GM23248 (cell line): ENCODE results near the gene PHIP. TPM values are rescaled to one million over a fixed set of nuclear protein-coding genes. Genes with fewer than 3 reads are reported as not detected.

Experiments
- DNase-seq: peaks from one replicate; pipeline ENCODE4 v3.0.0-alpha.2; 2015
- H2AFZ ChIP-seq: fragments of 200-600 bp; sonication (generic); 2 replicates; pipeline ENCODE4 v1.6.1; 2016; ENCODE audit warnings: antibody characterized with exemption
- H3F3A ChIP-seq: fragments of 200-600 bp; sonication (generic); 2 replicates; pipeline ENCODE4 v1.6.1; 2016; ENCODE audit warnings: mild to moderate bottlenecking, antibody characterized with exemption, mixed run types; ENCODE audit not compliant: insufficient read depth
- H3K27ac ChIP-seq: fragments of 200-600 bp; sonication (generic); 2 replicates; pipeline ENCODE4 v1.5.1; 2016; ENCODE audit warnings: mild to moderate bottlenecking
- H3K27me3 ChIP-seq: fragments of 200-600 bp; sonication (generic); replicated peaks from 2 replicates; pipeline ENCODE4 v1.6.1; 2016; ENCODE audit warnings: mild to moderate bottlenecking; ENCODE audit not compliant: insufficient read depth
- H3K36me3 ChIP-seq: fragments of 200-600 bp; sonication (generic); 2 replicates; pipeline ENCODE4 v1.6.1; 2016; ENCODE audit warnings: low read depth, mild to moderate bottlenecking
- H3K4me1 ChIP-seq: fragments of 200-600 bp; sonication (generic); 2 replicates; pipeline ENCODE4 v1.6.1; 2016; ENCODE audit warnings: mild to moderate bottlenecking; ENCODE audit not compliant: insufficient read depth
- H3K4me2 ChIP-seq: fragments of 200-600 bp; sonication (generic); one replicate; pipeline ENCODE4 v1.6.1; 2016; ENCODE audit warnings: mild to moderate bottlenecking; ENCODE audit not compliant: unreplicated experiment
- H3K4me3 ChIP-seq: fragments of 200-600 bp; sonication (generic); 2 replicates; pipeline ENCODE4 v1.5.1; 2016; ENCODE audit warnings: mild to moderate bottlenecking
- H3K79me2 ChIP-seq: fragments of 200-600 bp; sonication (generic); 2 replicates; pipeline ENCODE4 v1.6.1; 2016; ENCODE audit warnings: mild to moderate bottlenecking; ENCODE audit not compliant: insufficient read depth
- H3K9ac ChIP-seq: fragments of 200-600 bp; sonication (generic); 2 replicates; pipeline ENCODE4 v1.6.1; 2016; ENCODE audit warnings: mild to moderate bottlenecking
- H3K9me2 ChIP-seq: fragments of 200-600 bp; sonication (generic); 2 replicates; pipeline ENCODE4 v1.6.1; 2016; ENCODE audit warnings: mixed run types, mild to moderate bottlenecking, moderate library complexity; ENCODE audit not compliant: insufficient read depth
- H3K9me3 ChIP-seq: fragments of 200-600 bp; sonication (generic); one replicate; pipeline ENCODE4 v1.6.1; 2017; ENCODE audit warnings: low read depth
- H4K20me1 ChIP-seq: fragments of 200-600 bp; sonication (generic); 2 replicates; pipeline ENCODE4 v1.6.0; 2016; ENCODE audit not compliant: insufficient read depth
- EZH2 ChIP-seq: fragments of 200-600 bp; sonication (generic); IDR thresholded peaks from 2 replicates; pipeline ENCODE4 v1.6.1; 2018; ENCODE audit warnings: antibody characterized with exemption, mild to moderate bottlenecking; ENCODE audit not compliant: insufficient read depth, poor library complexity, severe bottlenecking
- EZH2phosphoT487 ChIP-seq: fragments of 200-600 bp; sonication (generic); IDR thresholded peaks from 2 replicates; pipeline ENCODE4 v1.6.1; 2018; ENCODE audit warnings: antibody characterized with exemption, moderate library complexity, mild to moderate bottlenecking, low read depth; ENCODE audit not compliant: insufficient read depth
- WGBS, 2 experiments: methylation state at CpG; one replicate each; pipeline ENCODE4 v1.1.6; 2015 to 2017; ENCODE audit warnings: low lambda C conversion rate in 2 of 2, low coverage in 1 of 2; ENCODE audit errors: missing lambda C conversion rate in 2 of 2; 5-methylcytosine and 5-hydroxymethylcytosine counted together
- in situ Hi-C: fragments of 300-500 bp; cut with MboI; formaldehyde crosslinking; loops from 2 replicates; pipeline ENCODE4 v1.15.0; 2020
- polyA plus RNA-seq: library from polyadenylated mRNA; unstranded; fragments of >200 nt; fragmentation: Nextera tagmentation; extraction: Ambion mirVana; gene quantifications from 2 replicates; pipeline ENCODE4 v1.2.1, GENCODE V29; 2016
- total RNA-seq: library from RNA; depleted of rRNA; stranded (reverse); fragments of >200 nt; shearing (Covaris generic); gene quantifications from 2 replicates; pipeline ENCODE4 v1.2.3, GENCODE V29; 2014; rRNA removed

Gene PHIP
- total RNA-seq (14.5 and 15.9 TPM in 2 replicates), polyA plus RNA-seq (7.4 and 9.0 TPM in 2 replicates)

DNA sequence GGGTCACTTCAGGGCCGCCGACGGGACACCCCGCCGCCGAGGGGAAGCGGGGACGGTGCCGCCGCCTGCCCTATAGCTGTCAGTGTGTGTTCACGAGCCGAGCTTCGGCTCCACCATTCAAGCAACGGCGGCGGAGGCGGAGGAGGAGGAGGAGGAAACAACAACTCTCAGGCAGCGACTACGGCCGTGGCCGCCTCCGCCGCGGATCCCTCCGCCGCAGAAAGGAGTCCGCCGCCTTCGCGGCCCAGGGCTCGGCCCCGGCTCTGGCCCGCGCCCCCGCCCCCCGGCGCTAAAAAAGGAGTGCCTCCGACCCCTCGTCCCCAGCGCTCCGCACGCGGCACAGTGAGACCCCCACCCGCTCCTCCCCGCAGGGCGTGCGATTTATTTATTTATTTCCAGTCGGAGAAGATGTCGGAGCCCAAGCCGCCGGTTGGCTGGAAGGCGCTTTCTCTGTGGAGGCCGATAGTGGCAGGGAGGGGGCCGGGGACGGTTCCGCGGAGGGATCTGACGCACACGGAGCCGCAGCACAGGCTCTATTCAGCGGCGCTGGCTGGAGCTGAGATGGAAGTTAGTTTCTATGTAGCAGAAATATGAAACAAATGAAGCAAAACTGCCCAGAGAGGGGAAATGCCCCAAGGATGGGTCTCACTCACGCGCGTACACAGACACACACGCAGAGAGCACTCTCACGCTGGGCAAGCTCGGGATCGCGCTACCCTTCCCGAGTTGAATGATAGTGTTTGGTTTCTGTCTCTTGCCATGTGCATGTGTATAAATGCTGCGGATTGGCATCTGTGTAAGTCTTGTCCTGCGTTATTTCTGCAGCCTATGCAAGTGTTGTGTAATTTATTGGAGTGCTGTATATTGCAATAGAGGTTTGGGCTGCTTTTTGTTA is at the start of gene PHIP:
Gene PHIP (minus strand): TSS at position 180 of the 895 bp plus-strand sequence. CDS start 186 bp downstream, outside the sequence.
- H3K9me2 ChIP-seq: no peaks in the 10 kb centered on the region
- in situ Hi-C loops: no loop called here
- TF ChIP-seq EZH2: no peak
- no peak for TF ChIP-seq EZH2phosphoT487

DNA sequence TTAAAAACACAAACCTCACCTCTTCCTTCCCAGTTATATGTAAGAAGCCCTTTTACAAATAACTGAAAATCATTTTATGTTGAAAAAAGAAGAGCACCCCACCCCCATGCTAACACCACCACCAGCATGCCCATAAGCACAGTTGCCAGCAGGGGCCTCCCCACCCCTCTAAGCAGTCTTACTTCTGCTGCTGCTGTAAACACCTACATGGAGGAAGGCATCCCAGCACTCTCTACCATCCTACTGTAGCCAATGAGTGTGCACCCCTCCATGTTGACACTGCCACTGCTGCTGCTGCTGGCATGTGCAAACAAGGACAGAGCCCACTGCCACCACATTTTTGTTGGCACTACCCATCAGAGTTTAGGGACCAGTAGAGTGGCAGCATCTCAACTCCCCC is 49.6 kb upstream of the PHIP start:
- Histone ChIP-seq H3K36me3 (no peaks in the 10 kb centered on the region), H3K4me1 (no peaks in the 10 kb centered on the region), H3K79me2 (no peaks in the 10 kb centered on the region), H2AFZ (no peak overlapping the region), H3K4me3 (no peak overlapping the region), H3F3A (no peaks in the 10 kb centered on the region), H4K20me1 (no peaks in the 10 kb centered on the region), H3K9me2 (no peaks in the 10 kb centered on the region), H3K9me3 (no peaks in the 10 kb centered on the region), H3K27me3 (no peaks in the 10 kb centered on the region; the same call in 1 of the 2 replicates), H3K9ac (no peak overlapping the region), H3K27ac (no peak overlapping the region), H3K4me2 (no peak overlapping the region)
- no peak for DNase-seq
- TF ChIP-seq EZH2: no peak
- no peak for TF ChIP-seq EZH2phosphoT487
- in situ Hi-C loops: no loop called here

More for the DNA sequence above, at the start of gene PHIP:
- Histone ChIP-seq H3K36me3 (no peaks in the 10 kb centered on the region), H3F3A (peaks cover 31% of the 10 kb centered on the region), H4K20me1 (no peaks in the 10 kb centered on the region), H3K9ac (peak within 1 kb of the TSS; percentile 97), H3K27me3 (no peaks in the 10 kb centered on the region), H3K79me2 (peaks cover 32% of the 10 kb centered on the region), H3K4me3 (peak within 1 kb of the TSS; percentile 96), H3K9me3 (no peaks in the 10 kb centered on the region), H2AFZ (peak within 1 kb of the TSS; percentile 99), H3K4me2 (peak within 1 kb of the TSS; percentile 96), H3K4me1 (peaks cover 27% of the 10 kb centered on the region), H3K27ac (peak within 1 kb of the TSS; percentile 96)
- DNase-seq: peak; percentile 98
- 1 to 2% methylated on average over 49 to 55 of the region's 73 CpGs for WGBS, 2 experiments

DNA sequence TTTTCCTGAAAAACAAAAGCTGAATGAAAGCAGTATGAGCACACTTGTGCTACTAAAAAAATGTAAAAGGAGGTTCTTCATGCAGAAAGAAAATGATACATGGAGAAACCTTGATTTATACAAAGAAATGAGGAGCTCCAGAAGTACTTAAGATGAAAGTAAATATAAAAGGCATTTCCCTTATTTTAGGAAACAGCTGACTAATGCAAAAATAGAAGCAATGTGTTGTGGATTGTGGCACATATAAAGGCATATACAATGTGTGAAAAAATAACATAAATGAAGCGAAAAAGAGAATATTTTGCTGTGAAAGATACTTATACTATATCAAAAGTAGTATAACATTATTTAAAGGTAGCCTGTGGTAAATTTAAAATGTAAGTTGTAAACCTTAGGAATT is 41.2 kb upstream of the PHIP start:
- 59 to 88% methylated on average over 1 of the region's 1 CpG for WGBS, 2 experiments
- H2AFZ ChIP-seq: no peak overlapping the region
- H3K4me2 ChIP-seq: no peak overlapping the region
- no peak overlapping the region for H3K27ac ChIP-seq
- no peaks in the 10 kb centered on the region for H3K9me2 ChIP-seq
- no peaks in the 10 kb centered on the region for H3K27me3 ChIP-seq
- no peaks in the 10 kb centered on the region for H4K20me1 ChIP-seq
- in situ Hi-C loops: no loop called here
- no peak overlapping the region for H3K9ac ChIP-seq
- no peak overlapping the region for H3K4me3 ChIP-seq
- no peaks in the 10 kb centered on the region for H3K4me1 ChIP-seq
- DNase-seq: no peak
- no peaks in the 10 kb centered on the region for H3F3A ChIP-seq
- TF ChIP-seq EZH2 (no peak), EZH2phosphoT487 (no peak)
- no peaks in the 10 kb centered on the region for H3K79me2 ChIP-seq
- no peaks in the 10 kb centered on the region for H3K9me3 ChIP-seq
- H3K36me3 ChIP-seq: no peaks in the 10 kb centered on the region

DNA sequence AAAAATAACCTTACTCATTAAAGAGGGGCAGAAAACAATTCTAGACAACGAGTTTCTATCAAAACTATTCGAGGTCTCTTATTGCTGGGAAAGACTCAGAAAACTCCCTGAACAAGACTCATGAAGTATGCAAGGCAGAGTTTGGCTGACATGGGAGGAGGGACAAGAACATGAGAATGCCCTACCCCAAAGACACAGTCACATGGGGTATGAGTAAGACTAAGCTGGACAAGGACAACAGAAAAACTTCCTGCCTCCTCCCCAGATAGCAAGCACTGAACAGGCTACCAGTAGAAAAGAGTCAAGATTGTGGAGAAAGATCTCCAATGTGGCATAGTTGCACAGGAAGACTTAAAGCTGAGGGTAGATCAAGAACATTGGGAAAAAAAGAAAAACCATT is 39.7 kb upstream of the PHIP start:
- Histone ChIP-seq H4K20me1 (no peaks in the 10 kb centered on the region), H3K79me2 (no peaks in the 10 kb centered on the region), H3K9ac (no peak overlapping the region), H3K36me3 (no peaks in the 10 kb centered on the region), H3K9me2 (no peaks in the 10 kb centered on the region), H3K4me3 (no peak overlapping the region), H3F3A (no peaks in the 10 kb centered on the region), H3K4me1 (no peaks in the 10 kb centered on the region), H3K27ac (no peak overlapping the region), H3K27me3 (no peaks in the 10 kb centered on the region), H3K9me3 (no peaks in the 10 kb centered on the region), H3K4me2 (no peak overlapping the region), H2AFZ (no peak overlapping the region)
- no peak for TF ChIP-seq EZH2phosphoT487
- no peak for TF ChIP-seq EZH2
- WGBS, 2 experiments: 64 to 65% methylated on average over 2 of the region's 2 CpGs
- no peak for DNase-seq
- in situ Hi-C loops: no loop called here
